Gastrocnemius medialis (tissue), 4 donors: ENCODE data around the gene TTC3. TPM values are rescaled to one million over a fixed set of nuclear protein-coding genes. Genes with fewer than 3 reads are reported as not detected.

Source experiments
- ATAC-seq, 2 donors: fragments of 150-250 bp; one replicate each; pipeline ENCODE4 v1.9.1; 2016
- DNase-seq, 2 donors: peaks; one replicate each; pipeline ENCODE4 v3.0.0-alpha.2; 2019
- H3K27ac ChIP-seq, 4 donors: fragments of 200-600 bp; sonication (generic); 1 replicate in 1 of 4; 2 replicates in 3 of 4; pipeline ENCODE4 v1.5.1; 2016 to 2018; ENCODE audit warnings: mild to moderate bottlenecking in 2 of 4, moderate library complexity in 1 of 4
- H3K27me3 ChIP-seq, 3 donors: fragments of 200-600 bp; sonication (generic) in 2 of 3; 1 replicate in 1 of 3; 2 replicates in 2 of 3; pipeline versions ENCODE4 v1.5.1 to v1.6.0; 2016 to 2019; ENCODE audit warnings: mild to moderate bottlenecking in 1 of 3, moderate library complexity in 1 of 3
- H3K36me3 ChIP-seq, 2 donors: fragments of 200-600 bp; sonication (generic) in 1 of 2; one replicate each; pipeline ENCODE4 v1.5.1; 2017 to 2018
- H3K4me1 ChIP-seq, 2 donors: fragments of 200-600 bp; sonication (generic) in 1 of 2; one replicate each; pipeline ENCODE4 v1.5.1; 2016 to 2017; ENCODE audit warnings: mild to moderate bottlenecking in 2 of 2
- H3K4me3 ChIP-seq, 4 donors: fragments of 200-600 bp; sonication (generic) in 3 of 4; 1 replicate in 1 of 4; 2 replicates in 3 of 4; pipeline ENCODE4 v1.5.1; 2016 to 2019; ENCODE audit warnings: mild to moderate bottlenecking in 2 of 4
- H3K9me3 ChIP-seq, 3 donors: fragments of 200-600 bp; sonication (generic) in 2 of 3; 1 replicate in 1 of 3; 2 replicates in 2 of 3; pipeline ENCODE4 v1.5.1; 2016 to 2019
- CTCF ChIP-seq, 5 experiments: fragments of 450-650 bp in 3 of 5; fragments of 200-600 bp in 2 of 5; sonication (generic) in 2 of 5; IDR thresholded peaks in 4 of 5; conservative IDR thresholded peaks in 1 of 5; 1 replicate in 4 of 5; 2 replicates in 1 of 5; pipeline ENCODE4 v1.5.1; 2016 to 2019; ENCODE audit warnings: antibody characterized with exemption in 5 of 5, mild to moderate bottlenecking in 3 of 5, moderate library complexity in 3 of 5
- POLR2A ChIP-seq, 2 donors: fragments of 450-650 bp; IDR thresholded peaks; one replicate each; pipeline ENCODE4 v1.6.1; 2017; ENCODE audit warnings: antibody characterized with exemption in 2 of 2, mild to moderate bottlenecking in 2 of 2, moderate library complexity in 2 of 2
- in situ Hi-C, 4 donors: fragments of 200-750 bp; cut with MboI; loops; one replicate each; pipeline versions ENCODE4 v1.15.0 to v1.8.0; 2017; ENCODE audit warnings: low sequenced_read_pairs in 4 of 4
- intact Hi-C: fragments of 100-400 bp; cut with DNase I; formaldehyde crosslinking; loops from one replicate; pipeline ENCODE4 v1.15.1; 2023; ENCODE audit warnings: low total_unique reads
- total RNA-seq, 4 donors: library from RNA; depleted of rRNA; stranded (reverse); fragments of >200 nt; gene quantifications; one replicate each; pipeline versions ENCODE4 v1.1.0 to v1.2.3, GENCODE V29; 2016

The TTC3 gene
- total RNA-seq, 4 donors from 2014 or later = 39.5 to 71.6 (median 44.1) TPM

DNA sequence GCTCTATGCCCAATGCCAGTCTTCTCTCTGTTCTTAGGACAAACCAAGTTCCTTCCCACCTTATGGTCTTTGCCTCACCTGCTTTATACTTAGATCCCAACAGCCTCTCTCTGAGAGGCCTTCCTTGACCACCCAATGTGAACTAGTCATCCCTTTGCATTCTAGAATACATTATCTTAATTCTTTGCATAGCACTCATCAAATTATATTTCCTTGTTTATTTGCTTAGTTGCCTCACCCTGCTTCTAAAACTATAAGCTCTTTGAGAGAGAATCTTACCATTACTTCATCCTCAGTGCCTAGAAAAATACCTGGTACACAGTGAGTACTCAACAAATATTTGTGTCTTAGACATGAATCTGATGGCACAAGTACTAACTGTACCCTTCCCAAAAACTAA, 8.2 kb upstream of the TTC3 start:
- TF ChIP-seq CTCF (IDR thresholded peaks at IDR 0.05 in 4 of 5, conservative IDR thresholded peaks at IDR 0.05 in 1 of 5) (no peak), POLR2A (IDR thresholded peaks at IDR 0.05) (no peak)
- no peak overlapping the region for H3K27ac ChIP-seq
- no peaks in the 10 kb centered on the region for H3K27me3 ChIP-seq
- H3K36me3 ChIP-seq = peaks cover 0 to 39% of the 10 kb centered on the region in 2 donors
- no peak for ATAC-seq
- in situ Hi-C loops = no loop called here
- no peaks in the 10 kb centered on the region for H3K4me1 ChIP-seq
- no peaks in the 10 kb centered on the region for H3K9me3 ChIP-seq
- DNase-seq = no peak
- intact Hi-C loops = loop anchor here (5.0 kb wide), 1 partner anchor 73 kb away; no protein-coding TSS in a partner anchor
- H3K4me3 ChIP-seq = no peak overlapping the region

DNA sequence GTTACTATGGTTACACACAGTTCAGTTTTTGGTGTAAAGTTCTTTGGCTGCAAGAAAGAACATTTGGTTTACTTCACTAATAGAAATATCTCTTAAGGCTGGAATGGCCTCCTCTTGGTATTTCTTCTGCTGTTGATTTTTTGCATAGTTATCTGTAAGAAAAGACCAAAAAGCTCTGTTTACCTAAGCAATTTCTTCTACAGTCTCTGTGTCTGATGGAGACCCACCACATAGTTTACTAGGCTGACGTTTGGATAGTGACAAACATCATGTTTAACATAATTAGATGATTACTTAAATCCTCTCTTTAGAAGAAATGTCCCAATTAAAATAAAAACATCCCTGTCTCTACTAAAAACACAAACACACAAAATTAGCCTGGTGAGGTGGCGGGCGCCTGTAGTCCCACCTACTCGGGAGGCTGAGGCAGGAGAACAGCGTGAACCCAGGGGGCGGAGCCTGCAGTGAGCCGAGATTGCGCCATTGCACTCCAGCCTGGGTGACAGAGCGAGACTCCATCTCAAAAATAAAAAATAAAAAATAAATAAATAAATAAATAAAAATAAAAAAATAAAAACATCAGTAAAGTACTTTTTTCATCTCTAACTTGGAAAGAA, 7.4 kb upstream of the TTC3 start:
- Histone ChIP-seq H3K4me1 (no peaks in the 10 kb centered on the region), H3K4me3 (no peak overlapping the region), H3K9me3 (no peaks in the 10 kb centered on the region), H3K36me3 (peaks cover 0 to 43% of the 10 kb centered on the region in 2 donors), H3K27ac (no peak overlapping the region), H3K27me3 (no peaks in the 10 kb centered on the region)
- TF ChIP-seq CTCF (IDR thresholded peaks at IDR 0.05 in 4 of 5, conservative IDR thresholded peaks at IDR 0.05 in 1 of 5) = no peak
- no peak for TF ChIP-seq POLR2A (IDR thresholded peaks at IDR 0.05)
- in situ Hi-C loops (no loop called here), intact Hi-C loops (loop anchor here (5.0 kb wide), 1 partner anchor 73 kb away; no protein-coding TSS in a partner anchor)
- ATAC-seq = no peak
- DNase-seq = no peak

DNA sequence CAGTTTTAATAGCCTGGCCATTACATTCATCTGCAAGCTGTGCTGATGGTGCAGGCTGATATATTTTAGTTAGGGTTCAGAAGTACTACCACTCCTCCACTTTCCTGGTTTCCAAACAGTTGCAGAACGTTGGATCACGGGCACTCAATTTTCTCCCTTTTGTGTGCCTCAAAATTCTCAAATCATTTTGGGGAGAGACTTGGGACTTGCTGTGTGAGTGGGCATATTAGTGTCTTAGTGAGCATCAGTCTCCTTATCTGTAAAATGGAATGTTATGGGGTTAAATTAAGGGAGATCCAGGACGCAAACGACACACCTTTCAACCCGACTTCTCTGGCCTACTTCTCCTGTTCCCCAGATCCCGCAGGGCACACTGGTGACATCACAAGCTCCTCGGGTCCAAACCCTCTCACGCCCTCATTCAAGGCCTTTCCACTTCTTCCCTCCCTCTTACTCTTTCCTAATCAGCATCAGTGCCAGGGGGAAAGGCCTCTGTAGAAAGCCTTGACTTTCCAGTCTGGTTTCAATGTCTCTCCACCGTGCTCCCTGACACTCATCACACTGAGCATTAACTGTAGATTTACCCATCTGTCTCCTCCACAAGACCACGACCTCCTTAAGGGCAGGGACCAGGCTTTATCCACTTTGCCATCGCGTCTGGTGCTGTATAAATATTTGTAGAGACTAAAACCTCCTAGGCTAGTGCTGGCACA, 1.3 kb upstream of the TTC3 start:
- peak; percentile 44 to 76 for DNase-seq
- intact Hi-C loops = no loop called here
- peak; percentile 9 to 11 for ATAC-seq
- Histone ChIP-seq H3K27ac (peak overlapping the region; percentile 97 to 99 (median 98)), H3K4me1 (peaks cover 17 to 18% of the 10 kb centered on the region in 2 donors), H3K4me3 (peak overlapping the region; percentile 82 to 94 (median 88)), H3K27me3 (no peaks in the 10 kb centered on the region), H3K36me3 (peaks cover 0 to 27% of the 10 kb centered on the region in 2 donors), H3K9me3 (no peaks in the 10 kb centered on the region)
- in situ Hi-C loops = no loop called here
- TF ChIP-seq POLR2A (IDR thresholded peaks at IDR 0.05) (no peak), CTCF (IDR thresholded peaks at IDR 0.05 in 4 of 5, conservative IDR thresholded peaks at IDR 0.05 in 1 of 5) (no peak)

GRCh38 chr21:37072274-37072987, 623 bp upstream of the TTC3 start:
- TF ChIP-seq POLR2A (IDR thresholded peaks at IDR 0.05) = no peak
- no peak for TF ChIP-seq CTCF (IDR thresholded peaks at IDR 0.05 in 4 of 5, conservative IDR thresholded peaks at IDR 0.05 in 1 of 5)
- Histone ChIP-seq H3K9me3 (no peaks in the 10 kb centered on the region), H3K4me3 (peak overlapping the region; percentile 82 to 94 (median 88)), H3K27me3 (no peaks in the 10 kb centered on the region), H3K27ac (peak overlapping the region; percentile 97 to 99 (median 98)), H3K4me1 (peaks cover 17 to 18% of the 10 kb centered on the region in 2 donors), H3K36me3 (peaks cover 0 to 20% of the 10 kb centered on the region in 2 donors)
- ATAC-seq (peak; percentile 49 to 53), DNase-seq (peak in 1 of 2 donors; percentile 50)
- intact Hi-C loops = no loop called here
- in situ Hi-C loops = no loop called here
